K562 (cell line): ENCODE results near the gene ARMC7. TPM values are rescaled to one million over a fixed set of nuclear protein-coding genes. Genes with fewer than 3 reads are reported as not detected.

Source experiments
- ATAC-seq: fragments of 200-7000 bp; cut with Tn5 transposase; 3 replicates; pipeline ENCODE4 v1.9.1; 2020; ENCODE audit warnings: moderate library complexity
- BruUV-seq: library from RNA; stranded (reverse); fragments of 400-500 nt; replicated peaks from 2 replicates; lab custom pipeline; 2021; lab: Mats Ljungman, UMichigan
- CTCF ChIA-PET: fragments of 300-600 bp; formaldehyde crosslinking; extraction: SDS; loops from one replicate; lab custom pipeline; 2021; ENCODE audit warnings: low intra/inter-chr PET ratio; lab: Yijun Ruan, JAX
- POLR2A ChIA-PET: fragments of 300-600, 350-650 bp; sonication (Branson Sonifier 250); formaldehyde crosslinking; extraction: SDS; loops from one replicate; lab custom pipeline; 2021; ENCODE audit warnings: antibody characterized with exemption, inconsistent platforms; lab: Yijun Ruan, JAX
- DNase-seq, 4 experiments: peaks; one replicate each; pipeline versions ENCODE4 v3.0.0 to v3.0.0-alpha.2; 2011 to 2018; ENCODE audit warnings: low spot score in 3 of 4, mixed read lengths in 3 of 4; ENCODE audit errors: extremely low read depth in 1 of 4
- FAIRE-seq: peaks from 2 replicates; lab custom pipeline; 2011; peaks lifted over from hg19 to GRCh38; lab: Jason Lieb, UNC
- H2AFZ ChIP-seq: 2 replicates; pipeline ENCODE4 v1.6.0; 2011; ENCODE audit warnings: low read depth, low read length, control low read depth, inconsistent platforms
- H3K27ac ChIP-seq: fragments of 200-600 bp; 3 replicates; pipeline ENCODE4 v1.8.0; 2011; ENCODE audit warnings: low read depth, mild to moderate bottlenecking, control low read depth, inconsistent platforms, low read length, moderate library complexity, mixed read lengths; ENCODE audit errors: extremely low read depth
- H3K27me3 ChIP-seq, 2 experiments: fragments of 300-600 bp in 1 of 2; 2 replicates in 1 of 2; 3 replicates in 1 of 2; pipeline versions ENCODE4 v1.6.0 to v1.8.0; 2011; ENCODE audit warnings: inconsistent platforms in 2 of 2, low read length in 2 of 2, mild to moderate bottlenecking in 1 of 2, mixed read lengths in 1 of 2, moderate library complexity in 1 of 2; ENCODE audit not compliant: control insufficient read depth in 2 of 2, insufficient read depth in 2 of 2
- H3K36me3 ChIP-seq: fragments of 300-600 bp; 3 replicates; pipeline ENCODE4 v1.8.0; 2011; ENCODE audit warnings: mild to moderate bottlenecking, low read length, inconsistent platforms; ENCODE audit not compliant: control insufficient read depth, insufficient read depth
- H3K4me1 ChIP-seq, 2 experiments: fragments of 200-600 bp in 1 of 2; replicated peaks in 1 of 2; 2 replicates in 1 of 2; 3 replicates in 1 of 2; pipeline versions ENCODE4 v1.5.1 to v1.8.0; 2011; ENCODE audit warnings: inconsistent platforms in 2 of 2, low read length in 2 of 2, mild to moderate bottlenecking in 1 of 2, mixed read lengths in 1 of 2, moderate library complexity in 1 of 2; ENCODE audit not compliant: control insufficient read depth in 2 of 2, insufficient read depth in 2 of 2
- H3K4me2 ChIP-seq: 2 replicates; pipeline ENCODE4 v1.6.1; 2011; ENCODE audit warnings: low read length, control low read depth, inconsistent platforms, mixed read lengths; ENCODE audit not compliant: insufficient read depth
- H3K4me3 ChIP-seq: fragments of 200-600 bp; sonication (generic), shearing (Covaris generic); 2 replicates; pipeline ENCODE4 v1.5.1; 2016; ENCODE audit warnings: control low read depth, inconsistent platforms
- H3K79me2 ChIP-seq: fragments of 200-600 bp; 3 replicates; pipeline ENCODE4 v1.8.0; 2011; ENCODE audit warnings: low read length, inconsistent platforms; ENCODE audit not compliant: control insufficient read depth, insufficient read depth
- H3K9ac ChIP-seq, 2 experiments: 2 replicates each; pipeline versions ENCODE4 v1.6.0 to v1.6.1; 2011; ENCODE audit warnings: low read depth in 2 of 2, low read length in 2 of 2, control low read depth in 1 of 2, inconsistent platforms in 1 of 2, mild to moderate bottlenecking in 1 of 2, mixed read lengths in 1 of 2; ENCODE audit not compliant: insufficient read depth in 1 of 2
- H3K9me1 ChIP-seq: one replicate; pipeline ENCODE4 v1.6.0; 2011; ENCODE audit warnings: inconsistent platforms, mild to moderate bottlenecking, low read length, moderate library complexity; ENCODE audit not compliant: control insufficient read depth, insufficient read depth
- H3K9me3 ChIP-seq: replicated peaks from 2 replicates; pipeline ENCODE4 v1.5.1; 2011; ENCODE audit warnings: low read depth, low read length, inconsistent platforms; ENCODE audit not compliant: control insufficient read depth, insufficient read depth
- H4K20me1 ChIP-seq: replicated peaks from 2 replicates; pipeline ENCODE4 v1.6.1; 2011; ENCODE audit warnings: low read length, inconsistent platforms, mixed read lengths; ENCODE audit not compliant: control insufficient read depth, insufficient read depth
- POLR2G ChIP-seq: fragments of 200-400 bp; formaldehyde crosslinking; IDR thresholded peaks from 2 replicates; pipeline ENCODE4 v1.6.1; 2017; ENCODE audit warnings: low read depth, mild to moderate bottlenecking, antibody characterized with exemption, low read length, moderate library complexity
- WGBS: fragments of 100-300 bp; shearing (Covaris generic); methylation state at CpG from one replicate; pipeline ENCODE4 v1.1.6; 2016; ENCODE audit warnings: low coverage, mixed read lengths; ENCODE audit not compliant: insufficient coverage; ENCODE audit errors: missing lambda C conversion rate; 5-methylcytosine and 5-hydroxymethylcytosine counted together
- in situ Hi-C: fragments of 300-500 bp; cut with MboI; formaldehyde crosslinking; loops from 4 replicates; pipeline ENCODE4 v1.15.0; 2018; ENCODE audit warnings: inconsistent platforms, mixed read lengths
- intact Hi-C: fragments of 100-400 bp; cut with micrococcal nuclease; formaldehyde crosslinking; loops from 2 replicates; pipeline ENCODE4 v1.14.2; 2022
- polyA plus RNA-seq, 8 experiments: library from polyadenylated mRNA; depleted of rRNA in 4 of 8; stranded (reverse) in 5 of 8; unstranded in 3 of 8; fragments of >200 nt; fragmentation: Nextera tagmentation in 2 of 8; fragmentation: Illumina TruSeq in 1 of 8; extraction: Ambion mirVana in 2 of 8; extraction: Trizol in 1 of 8; gene quantifications; 2 replicates each; pipeline versions ENCODE4 v1.2.1 to v1.2.3, GENCODE V29; 2011 to 2014; ENCODE audit warnings: inconsistent platforms in 1 of 8, missing spikeins in 1 of 8
- total RNA-seq, 7 experiments: library from RNA; depleted of rRNA in 6 of 7; stranded (reverse); fragments of >200 nt in 6 of 7; fragmentation: Illumina TruSeq in 2 of 7; extraction: Trizol in 2 of 7; gene quantifications; 2 replicates each; pipeline versions ENCODE4 v1.2.1 to v1.2.3, GENCODE V29; 2011 to 2021; ENCODE audit warnings: low replicate concordance in 1 of 7
- TF ChIP-seq, protein P1 (sequence below): IDR thresholded peaks from 2 replicates; pipeline ENCODE4 v1.6.1; 2016; ENCODE audit warnings: missing genetic modification characterization, missing compliant biosample characterization

ARMC7 gene
- total and polyA plus RNA-seq, 9 of the 15 experiments (the other 6 are each of a cell fraction or from before 2014, with no cell fraction given) = 1.4 to 15.2 (median 5.9) TPM

- Histone ChIP-seq H2AFZ (no peak overlapping the region), H3K36me3 (peaks cover 94% of the 10 kb centered on the region), H3K9ac (no peak overlapping the region), H3K4me1 (no peaks in the 10 kb centered on the region; a peak in 1 of 5 replicates), H3K9me3 (no peaks in the 10 kb centered on the region), H3K4me2 (no peak overlapping the region)
- TF ChIP-seq POLR2G = 0 out of 2 replicates have a peak, but pooled peaks have one; percentile 18
- TF ChIP-seq, protein P1, sequence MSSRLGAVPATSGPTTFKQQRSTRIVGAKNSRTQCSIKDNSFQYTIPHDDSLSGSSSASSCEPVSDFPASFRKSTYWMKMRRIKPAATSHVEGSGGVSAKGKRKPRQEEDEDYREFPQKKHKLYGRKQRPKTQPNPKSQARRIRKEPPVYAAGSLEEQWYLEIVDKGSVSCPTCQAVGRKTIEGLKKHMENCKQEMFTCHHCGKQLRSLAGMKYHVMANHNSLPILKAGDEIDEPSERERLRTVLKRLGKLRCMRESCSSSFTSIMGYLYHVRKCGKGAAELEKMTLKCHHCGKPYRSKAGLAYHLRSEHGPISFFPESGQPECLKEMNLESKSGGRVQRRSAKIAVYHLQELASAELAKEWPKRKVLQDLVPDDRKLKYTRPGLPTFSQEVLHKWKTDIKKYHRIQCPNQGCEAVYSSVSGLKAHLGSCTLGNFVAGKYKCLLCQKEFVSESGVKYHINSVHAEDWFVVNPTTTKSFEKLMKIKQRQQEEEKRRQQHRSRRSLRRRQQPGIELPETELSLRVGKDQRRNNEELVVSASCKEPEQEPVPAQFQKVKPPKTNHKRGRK (tag) = no peak
- TF ChIP-seq, all 486 proteins: peak for 1
- ATAC-seq = 0 out of 3 replicates have a peak, but pooled peaks have one; percentile 9
- DNase-seq = no peak
- H3K9me1 ChIP-seq = no peaks in the 10 kb centered on the region
- in situ Hi-C loops (no loop called here), intact Hi-C loops (no loop called here)
- CTCF ChIA-PET = no interaction called here
- no peak overlapping the region for H3K4me3 ChIP-seq
- H4K20me1 ChIP-seq = 0 out of 2 replicates have a peak, but pooled peaks cover 3% of the 10 kb centered on the region
- no TSS peak for BruUV-seq
- peaks cover 35% of the 10 kb centered on the region for H3K79me2 ChIP-seq
- no peak for FAIRE-seq
- POLR2A ChIA-PET = interaction anchor here (0.6 to 7.3 kb wide), 14 partner anchors 8 to 400 kb away, joined by 3 to 51 read pairs (median 4); partner anchors contain the start of genes JPT1, NT5C and NUP85
- no peak overlapping the region for H3K27ac ChIP-seq
- WGBS = 93% methylated on average over 11 of the region's 11 CpGs
- no peaks in the 10 kb centered on the region for H3K27me3 ChIP-seq
These were observed 35.2 kb downstream of the ARMC7 start for GRCh38 chr17:75144816-75145512.
